GM11168 (cell line): ENCODE results near the gene NAA10.

ENCODE experiments used
- in situ Hi-C: fragments of 300-500 bp; cut with MboI; formaldehyde crosslinking; loops from one replicate; pipeline ENCODE4 v1.12.0; 2022; ENCODE audit warnings: low sequenced_read_pairs; ENCODE audit not compliant: unreplicated experiment

The NAA10 gene

DNA sequence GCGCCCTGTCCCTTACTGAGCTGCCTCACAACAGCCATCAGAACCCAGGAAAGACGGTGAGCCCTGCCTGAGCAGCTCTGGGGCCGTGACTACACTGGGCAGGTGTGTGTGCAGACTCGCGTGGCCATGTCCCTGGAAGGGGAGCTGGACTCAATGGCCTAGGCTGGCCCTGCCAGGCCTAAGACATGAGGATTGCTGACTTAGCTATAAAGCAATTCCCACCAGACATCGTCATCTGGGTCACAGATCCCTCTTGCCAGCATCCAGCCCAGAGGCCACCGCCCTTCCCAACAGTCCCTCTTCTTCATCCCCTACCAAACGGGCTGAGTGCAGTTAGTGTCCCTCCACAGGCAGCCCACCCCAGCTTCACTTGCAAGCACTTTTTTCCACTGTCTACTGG lies 3.7 kb downstream of the NAA10 start:
- in situ Hi-C loops = no loop called here

DNA sequence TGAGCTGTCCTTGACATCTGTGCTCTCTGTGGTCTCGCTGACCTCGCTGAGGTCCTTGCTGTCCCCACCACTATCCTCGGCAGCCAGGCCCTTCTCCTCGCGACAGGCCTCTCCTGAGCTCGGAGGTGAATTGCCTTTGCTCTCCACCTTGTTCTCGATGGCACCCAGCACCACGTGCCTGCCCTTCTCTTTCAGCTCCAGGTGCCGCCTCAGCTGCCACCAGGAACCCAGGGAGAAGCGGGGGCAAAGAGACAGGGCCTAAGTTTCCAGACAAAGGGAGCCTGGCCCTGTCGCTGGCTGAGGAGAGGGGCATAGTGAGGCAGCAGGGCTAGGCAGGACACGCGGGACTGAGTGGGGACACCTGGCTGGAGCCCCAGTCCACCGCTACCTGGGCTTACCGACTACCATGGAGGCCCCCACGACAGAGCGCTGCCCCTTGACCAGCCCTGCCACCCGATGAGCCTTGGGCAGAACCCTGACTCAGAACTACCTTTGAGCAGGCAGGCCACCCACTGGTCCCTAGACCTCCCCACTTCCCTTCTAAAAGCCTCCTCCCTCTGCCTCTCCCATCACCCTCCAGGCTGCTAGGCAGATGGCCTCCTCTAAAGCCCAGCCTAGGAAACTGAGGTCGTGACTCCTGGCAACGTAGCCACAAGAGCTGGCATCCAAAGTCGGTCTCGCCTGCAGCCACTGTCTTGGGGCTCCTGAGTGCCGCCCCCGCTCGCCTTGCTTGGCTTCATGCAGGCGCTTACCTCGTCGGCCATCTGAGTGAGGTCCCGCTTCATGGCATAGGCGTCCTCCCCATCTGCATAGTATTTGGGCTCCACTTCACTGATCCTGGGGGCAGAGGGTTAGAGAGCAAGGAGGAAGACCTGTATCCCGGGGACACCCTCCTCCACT lies 4.6 kb downstream of the NAA10 start:
- in situ Hi-C loops = no loop called here

DNA sequence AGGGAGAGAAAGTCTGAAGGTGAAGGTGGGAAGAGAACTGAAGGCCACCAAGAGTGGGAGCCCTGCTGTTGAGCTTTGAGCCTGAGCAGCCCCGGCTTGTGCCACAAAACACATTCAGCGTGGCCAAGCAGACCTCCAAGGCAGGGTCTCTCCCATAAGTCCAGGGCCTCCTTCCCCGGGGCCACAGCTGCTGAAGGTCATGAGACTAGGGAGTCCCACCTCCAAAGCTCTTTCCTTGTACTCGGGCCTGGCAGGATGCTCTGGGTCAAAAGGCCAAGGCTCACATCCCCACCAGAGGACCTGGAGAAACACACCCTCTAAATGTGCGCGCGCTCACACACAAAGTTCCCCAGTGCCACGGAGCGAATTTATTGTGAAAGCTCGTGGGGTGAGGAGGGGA lies 5.3 kb downstream of the NAA10 start:
- in situ Hi-C loops = no loop called here

DNA sequence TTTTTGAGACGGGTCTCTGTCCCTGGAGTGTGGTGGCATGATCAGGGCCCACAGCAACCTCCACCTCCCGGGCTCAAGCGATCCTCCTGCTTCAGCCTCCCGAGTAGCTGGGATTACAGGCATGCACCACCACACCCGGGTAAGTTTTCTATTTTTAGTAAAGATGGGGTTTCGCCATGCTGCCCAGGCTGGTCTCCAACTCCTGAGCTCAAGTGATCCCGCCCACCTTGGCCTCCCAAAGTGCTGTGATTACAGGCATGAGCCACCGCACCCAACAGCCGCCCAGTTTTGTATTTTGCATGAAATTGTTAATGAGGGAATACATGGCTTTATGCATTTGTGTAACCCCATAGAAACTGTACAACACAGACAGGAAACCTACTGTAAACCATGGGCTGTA lies 6.0 kb downstream of the NAA10 start:
- in situ Hi-C loops = no loop called here

DNA sequence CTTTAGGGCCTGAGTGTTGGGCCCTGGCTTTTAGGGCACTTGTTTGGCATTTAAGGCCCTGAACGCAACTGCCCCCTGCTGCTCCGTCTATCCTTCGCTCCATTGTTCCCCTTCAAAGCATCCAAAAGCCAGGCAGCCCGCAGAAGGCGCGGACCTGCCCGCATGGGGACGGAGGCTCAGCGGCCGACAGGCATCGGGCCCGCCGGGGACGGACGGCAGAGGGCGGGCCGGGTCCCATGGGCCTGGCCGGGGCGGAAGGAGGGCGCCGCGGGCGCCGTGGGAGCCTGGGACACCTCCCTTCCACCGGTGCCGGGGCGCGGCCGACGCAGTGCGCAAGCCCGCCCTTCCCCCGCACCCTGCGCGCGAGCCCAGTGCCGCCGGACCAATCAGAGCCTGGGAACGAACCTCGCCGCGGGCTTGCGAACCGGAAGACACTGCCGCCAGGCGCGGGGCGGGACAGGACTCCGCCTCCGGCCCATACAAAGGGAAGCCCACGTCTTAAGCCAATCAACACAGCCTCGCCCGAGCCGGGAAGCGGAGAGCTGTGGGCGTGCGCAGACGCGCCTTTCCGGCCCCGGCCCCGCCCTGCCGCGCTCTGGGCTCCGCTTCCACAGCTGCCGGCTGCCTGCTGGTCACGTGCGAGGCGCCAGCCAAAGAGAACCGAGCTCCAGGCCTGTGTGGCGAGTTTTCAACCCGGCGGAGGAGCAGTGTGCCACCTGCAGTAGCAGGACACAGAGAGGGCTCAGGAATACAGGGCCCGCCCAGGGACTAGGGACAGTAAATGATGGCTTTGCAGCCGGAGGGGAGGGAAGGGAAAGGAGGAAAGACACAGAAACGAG lies 6.7 kb downstream of the NAA10 start:
- in situ Hi-C loops = no loop called here

DNA sequence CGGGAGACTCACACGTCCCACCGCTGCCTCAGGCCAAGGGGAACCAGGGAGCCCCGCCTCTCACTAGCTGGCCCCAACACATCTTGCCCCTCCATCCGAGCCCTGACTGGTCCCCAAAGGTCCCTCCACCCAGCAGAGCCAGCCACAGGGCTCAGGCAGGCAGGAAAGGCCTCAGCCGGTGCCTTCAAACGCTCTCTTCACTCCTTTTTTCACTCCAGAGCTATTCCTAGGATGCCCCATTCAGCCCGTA lies 7.2 kb downstream of the NAA10 start:
- in situ Hi-C loops = no loop called here

DNA sequence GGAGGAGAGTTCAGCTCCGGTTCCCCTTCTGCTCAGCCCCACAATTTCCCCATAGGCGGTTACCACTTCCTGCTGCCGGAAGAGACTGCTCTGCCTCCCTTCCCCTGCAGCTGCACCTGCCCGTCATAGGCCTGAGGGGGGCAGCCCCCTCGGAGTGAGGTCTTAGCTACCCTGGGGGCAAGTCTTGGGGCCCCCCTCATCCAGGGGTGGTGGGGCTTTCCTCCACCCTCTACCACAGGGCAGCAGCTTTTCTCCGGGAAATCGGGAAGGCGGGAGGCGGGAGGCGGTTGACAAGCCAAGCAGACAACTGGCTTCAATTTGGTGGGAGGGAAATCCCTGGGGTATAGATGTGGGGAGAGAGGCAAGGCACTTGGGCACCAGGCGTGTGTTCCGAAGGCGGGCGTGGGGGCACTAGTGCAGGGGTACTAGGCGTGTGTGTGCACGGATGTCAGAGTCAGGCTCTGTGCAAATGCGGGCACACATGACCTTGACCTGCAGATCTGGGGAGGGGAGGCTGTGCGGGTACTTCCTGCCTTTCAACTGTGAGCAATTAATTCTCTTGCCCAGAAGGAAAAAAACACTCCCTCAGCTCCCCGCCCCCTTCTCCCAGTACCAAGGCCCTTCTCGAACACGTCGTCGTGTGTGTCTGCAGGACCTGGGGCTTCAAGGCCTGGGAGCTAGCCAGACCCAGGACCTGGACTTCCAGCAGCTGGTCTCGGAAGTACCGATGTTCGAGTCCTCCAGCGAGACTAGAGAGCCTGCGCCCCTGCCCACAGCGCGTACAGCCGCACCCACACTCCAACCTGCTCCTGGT lies 7.8 kb downstream of the NAA10 start:
- in situ Hi-C loops = no loop called here

DNA sequence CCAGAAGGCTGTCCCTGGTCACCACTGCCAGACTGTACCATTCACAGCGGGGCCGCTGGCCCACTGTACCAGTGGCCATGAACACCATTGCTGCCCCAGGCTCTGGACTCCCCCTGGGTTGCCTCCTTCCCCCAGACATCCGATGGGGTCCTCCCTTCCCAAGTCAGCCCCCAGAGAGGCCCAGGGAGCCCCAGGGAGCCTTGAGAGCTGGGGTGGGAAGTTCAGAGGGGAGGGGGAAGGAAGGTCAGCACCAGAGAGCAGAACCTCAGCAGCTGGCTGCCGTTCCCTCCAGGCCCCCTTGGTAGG lies 8.3 kb downstream of the NAA10 start:
- in situ Hi-C loops = no loop called here

DNA sequence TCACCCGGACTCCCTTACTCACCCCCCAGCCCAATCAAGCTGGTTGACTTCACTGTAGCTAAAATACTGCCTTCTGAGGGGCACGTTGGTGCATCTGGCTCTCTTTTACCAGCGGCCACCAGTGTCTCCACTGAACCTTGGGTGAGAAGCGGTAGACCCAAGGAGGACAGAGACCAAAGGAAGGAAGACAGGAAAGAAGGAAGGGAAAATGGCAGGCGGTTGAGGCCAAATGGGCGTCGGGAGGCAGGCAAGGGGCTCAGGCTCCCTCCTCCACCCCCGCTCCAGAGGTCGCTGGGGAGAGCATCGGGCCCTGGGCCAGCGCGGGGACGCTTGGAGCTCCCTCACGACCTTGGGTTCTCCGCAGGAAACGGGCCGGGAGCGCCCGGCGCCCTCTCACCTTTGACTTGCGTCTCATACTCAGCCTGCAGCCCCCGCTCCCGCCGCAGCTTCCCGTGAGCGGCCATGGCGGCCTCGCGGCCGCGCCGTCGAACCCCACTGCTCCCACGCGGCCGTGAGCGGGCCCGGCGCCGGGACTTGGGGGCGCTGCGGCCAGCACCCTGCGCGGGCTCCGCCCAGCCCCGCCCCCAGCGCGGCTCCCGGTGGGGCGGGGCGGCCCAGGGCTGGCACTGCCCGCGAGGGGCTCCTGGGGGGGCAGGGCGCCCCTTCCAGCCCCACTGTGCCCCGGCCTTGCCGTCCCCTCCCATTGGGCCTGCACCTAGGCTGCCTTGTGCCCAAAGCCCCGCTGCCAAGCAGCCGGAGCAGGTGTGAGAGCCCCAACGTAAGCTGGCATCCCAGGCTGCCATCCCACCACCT lies 8.9 kb downstream of the NAA10 start, which contains the start of gene ARHGAP4:
Gene ARHGAP4 (minus strand): TSS at position 526 of the 813 bp plus-strand sequence. CDS start 62 bp downstream, at position 464.
- in situ Hi-C loops = no loop called here

DNA sequence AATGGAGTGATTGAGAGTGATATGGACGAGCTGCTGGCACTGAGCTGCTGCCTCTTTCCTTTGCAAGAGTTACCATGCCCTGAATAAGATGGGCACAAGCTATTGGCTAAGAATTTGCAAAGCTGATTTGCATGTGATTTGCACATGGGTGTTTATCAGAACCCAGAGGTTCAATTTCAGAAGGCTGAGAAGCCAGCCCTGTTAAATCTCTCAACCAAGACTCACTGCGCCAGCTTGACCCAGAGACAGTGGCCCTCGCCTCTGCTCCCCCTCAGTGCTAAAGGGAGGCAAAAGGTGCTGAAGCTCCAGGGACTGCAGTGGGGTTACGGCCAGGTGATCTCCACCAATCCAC lies 9.5 kb downstream of the NAA10 start:
- in situ Hi-C loops = no loop called here

DNA sequence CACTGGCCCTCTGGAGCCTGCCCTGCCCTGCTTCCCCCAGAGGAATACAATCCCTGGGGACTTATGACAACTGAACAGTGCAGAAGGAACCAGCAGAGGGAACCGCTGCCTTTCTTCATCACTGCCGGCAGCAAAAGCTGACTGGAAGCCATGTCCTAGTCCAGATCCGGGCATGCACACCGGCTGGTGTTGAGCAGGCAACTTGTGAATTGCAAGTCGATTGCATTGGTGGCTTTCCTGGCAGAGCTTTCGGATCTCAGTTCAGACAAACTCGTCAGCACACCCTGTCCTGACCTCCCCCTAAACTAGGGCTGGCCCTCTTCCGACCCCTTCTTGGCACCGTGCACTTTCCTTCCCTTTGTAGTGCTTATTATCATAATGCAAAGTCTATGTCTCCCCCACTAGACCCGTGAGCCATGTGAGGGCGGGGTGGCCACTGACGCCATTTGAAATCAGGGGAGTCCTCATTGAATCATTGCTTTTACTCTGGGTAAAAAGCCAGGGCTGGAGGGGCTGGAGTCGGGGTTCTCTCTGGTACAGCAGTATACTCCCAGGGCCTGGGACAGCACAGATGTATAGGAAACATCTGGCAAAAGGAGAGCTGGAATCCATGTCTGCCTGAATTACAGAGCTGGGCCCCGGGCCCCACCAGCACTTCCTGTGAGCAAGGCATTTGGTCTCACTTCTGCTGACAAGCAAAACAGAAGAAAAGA lies 10.5 kb downstream of the NAA10 start:
- in situ Hi-C loops = no loop called here

DNA sequence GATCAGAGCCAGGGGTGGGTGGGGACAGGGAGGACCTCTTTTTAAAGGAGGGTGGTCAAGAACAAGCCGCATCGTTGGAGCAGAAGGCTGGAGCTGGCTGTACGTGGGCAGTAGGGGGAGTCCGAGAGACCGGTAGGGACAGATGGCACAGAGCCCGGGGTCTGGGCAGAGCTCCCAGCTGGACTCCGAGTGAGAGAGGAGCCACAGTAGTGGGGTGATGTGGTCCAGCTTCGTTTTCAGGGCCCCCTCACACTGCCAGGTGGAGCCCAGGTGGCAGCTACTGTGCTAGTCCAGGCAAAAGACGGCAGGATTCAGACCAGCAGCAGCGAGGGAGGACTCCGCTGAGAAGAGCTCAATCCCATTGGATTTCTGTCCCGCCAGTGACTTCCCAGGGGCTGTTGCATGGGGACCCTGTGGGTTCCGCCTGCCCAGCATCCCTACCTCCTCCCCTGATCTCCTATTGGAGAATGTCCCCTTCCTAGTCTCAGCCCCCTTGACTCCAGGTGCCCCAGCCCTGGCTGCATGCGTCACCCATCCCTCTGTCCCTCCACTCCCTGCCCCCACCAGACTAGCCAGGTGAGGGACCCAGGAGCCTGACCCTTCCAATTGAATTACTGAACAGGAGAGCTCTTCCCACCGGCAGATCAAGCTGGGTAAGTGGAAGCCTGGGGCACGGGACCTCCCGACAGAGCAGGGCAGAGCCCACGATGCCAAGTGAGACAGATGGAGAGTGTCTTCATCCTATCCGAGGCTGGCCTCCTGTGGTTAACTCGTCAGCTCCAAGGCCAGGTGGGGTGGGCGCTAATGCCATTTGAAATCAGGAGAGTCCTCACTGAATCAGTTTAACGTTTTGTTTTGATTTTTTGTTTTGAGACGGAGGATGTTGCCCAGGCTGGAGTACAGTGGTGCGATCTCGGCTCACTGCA lies 11.6 kb downstream of the NAA10 start:
- in situ Hi-C loops = no loop called here

DNA sequence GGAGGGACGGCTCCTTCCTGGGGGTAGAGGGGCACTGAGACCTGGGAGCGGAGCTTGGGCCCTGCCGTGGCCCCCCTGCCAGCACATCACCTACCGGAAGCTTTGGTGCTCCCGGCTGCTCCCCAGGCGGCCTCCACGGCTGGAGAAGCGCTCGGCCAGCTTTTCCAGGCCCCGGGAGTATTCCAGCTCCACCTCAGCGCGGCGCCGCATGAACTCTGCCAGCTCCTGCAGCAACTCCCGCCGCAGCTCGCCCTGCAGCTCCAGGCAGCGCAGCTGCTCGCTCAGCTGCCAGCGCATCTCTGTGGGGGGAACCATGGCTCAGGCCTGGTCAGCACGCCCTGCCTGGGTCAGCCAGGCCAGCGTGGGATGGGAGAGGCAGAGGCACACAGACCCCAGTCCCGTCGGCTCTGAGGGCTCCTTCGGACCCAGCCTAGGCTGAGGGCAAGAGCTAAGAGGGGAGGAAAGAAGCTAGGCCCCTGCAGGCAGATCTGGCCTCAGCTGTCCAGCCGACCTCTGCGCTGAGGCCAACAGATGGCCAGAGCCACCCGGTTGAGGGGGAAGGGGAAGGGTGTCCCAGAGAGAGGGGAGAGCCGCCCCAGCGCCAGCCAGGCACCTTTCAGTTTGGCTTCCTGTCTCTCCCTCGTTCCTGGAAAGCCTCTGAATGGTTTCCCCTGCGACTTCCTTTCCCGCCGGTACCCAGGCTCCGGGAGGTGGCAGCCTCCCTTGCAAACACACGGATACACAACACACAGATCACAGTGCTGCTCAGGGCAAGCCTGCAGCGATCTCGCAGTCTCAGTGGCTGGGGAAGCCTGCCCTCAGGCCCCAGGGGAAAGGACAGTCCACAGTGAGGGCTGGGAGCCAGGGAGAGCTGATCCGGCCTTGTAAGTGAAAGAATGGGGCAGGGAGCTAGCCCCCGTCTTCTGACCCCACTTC lies 13.1 kb downstream of the NAA10 start:
- in situ Hi-C loops = no loop called here

DNA sequence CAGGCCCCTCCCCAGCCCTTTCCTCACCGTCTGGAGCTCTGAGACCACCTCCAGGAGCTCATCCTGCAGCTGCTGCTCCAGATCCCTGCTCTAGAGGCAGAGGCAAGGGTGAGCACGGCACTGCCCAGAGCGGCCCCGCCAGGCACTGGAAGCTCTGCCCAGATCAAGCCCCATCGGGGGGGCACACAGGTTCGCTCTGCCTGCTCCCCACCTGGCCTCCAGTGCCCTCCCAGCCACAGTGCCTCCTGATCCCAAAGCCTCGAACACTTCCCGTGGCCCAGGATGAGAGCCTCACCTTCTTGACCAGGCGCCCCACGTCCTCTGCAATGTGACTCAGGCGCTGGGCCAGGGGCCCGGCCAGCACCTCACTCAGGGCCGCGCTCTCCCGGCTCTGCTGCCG lies 13.8 kb downstream of the NAA10 start:
- in situ Hi-C loops = no loop called here

DNA sequence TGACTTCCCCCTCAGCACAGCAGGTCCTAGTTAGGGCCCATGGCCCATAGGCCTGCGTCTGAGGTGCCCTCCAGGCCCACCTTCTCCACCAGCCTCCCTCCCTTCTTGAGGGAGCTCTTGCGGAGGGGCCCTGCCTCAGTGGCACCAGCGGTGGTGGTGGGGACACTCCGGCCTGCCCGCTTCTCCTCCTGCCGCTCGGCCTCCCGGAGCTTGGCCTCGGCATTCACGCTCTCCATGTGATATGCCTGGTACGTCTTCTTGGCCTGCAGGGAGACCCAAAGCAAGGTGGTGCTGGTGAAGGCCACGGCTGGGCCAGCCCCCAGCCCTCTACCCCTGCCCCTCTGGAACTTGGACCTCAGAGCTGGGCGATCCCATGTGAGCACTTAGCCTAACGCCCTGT lies 14.3 kb downstream of the NAA10 start:
- in situ Hi-C loops = no loop called here

DNA sequence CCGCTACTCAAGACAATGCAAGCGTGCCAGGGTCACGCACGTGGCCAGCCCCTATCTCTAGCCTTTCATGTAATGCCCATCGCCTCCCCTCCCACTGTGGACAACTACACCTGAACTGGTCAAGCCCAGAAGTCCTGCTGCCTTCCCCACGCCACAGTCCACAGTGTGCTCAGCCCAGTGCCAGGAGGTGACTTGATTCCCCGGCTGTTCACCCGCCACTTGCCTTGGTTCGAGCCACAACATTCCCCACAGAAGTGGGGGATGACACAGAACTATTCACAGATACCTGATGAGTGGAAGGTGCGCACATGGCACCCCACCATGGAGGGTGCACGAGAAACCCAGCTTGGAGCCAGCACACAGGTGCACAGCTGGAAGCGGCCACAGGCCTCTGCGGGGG lies 15.6 kb downstream of the NAA10 start:
- in situ Hi-C loops = no loop called here

DNA sequence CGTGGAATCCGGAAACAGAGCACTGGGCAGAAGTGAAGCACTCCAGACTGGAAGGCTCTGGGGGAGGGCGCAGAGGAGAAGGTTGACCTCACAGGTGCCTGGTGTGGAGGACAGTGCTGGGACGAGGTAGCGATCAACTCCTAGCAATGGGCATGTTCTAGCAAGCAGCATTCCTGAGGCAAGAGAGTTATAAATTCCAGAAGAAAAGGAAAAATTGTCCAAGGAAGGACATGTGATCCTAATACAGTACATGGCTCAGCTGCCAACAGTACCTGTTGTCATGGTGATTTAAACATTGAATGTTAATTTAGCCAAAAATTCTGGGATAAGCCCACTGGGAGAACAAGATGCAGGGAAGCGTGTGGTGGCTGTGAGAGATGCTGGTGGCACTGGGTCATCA lies 17.0 kb downstream of the NAA10 start:
- in situ Hi-C loops = no loop called here

DNA sequence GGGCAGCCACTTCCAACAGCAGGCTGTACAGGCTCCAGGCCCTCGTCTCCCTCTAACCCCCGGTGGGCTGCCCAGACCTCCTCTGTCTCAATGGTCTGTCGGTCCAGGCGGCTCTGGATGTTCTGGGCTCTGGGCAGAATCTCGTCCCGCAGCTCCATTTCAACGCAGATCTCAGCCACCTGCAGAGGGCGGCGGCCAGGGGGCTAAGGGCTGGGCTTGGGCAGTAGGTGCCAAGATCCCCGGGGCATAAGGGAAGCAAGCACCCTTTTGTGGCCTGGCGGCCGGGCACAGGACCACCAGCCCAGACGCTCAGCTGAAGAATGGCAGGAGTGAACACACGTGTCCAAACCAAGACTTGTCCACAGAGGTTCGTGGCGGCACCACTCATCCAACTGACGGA lies 21.1 kb downstream of the NAA10 start:
- in situ Hi-C loops = no loop called here
